HCT116 (cell line): ENCODE data around the gene PRRG1. TPM values are rescaled to one million over a fixed set of nuclear protein-coding genes. Genes with fewer than 3 reads are reported as not detected.

Experiments used
- ATAC-seq: fragments of 200-7000 bp; cut with Tn5 transposase; 2 replicates; pipeline ENCODE4 v1.9.1; 2020; ENCODE audit warnings: mild to moderate bottlenecking, moderate library complexity
- BruUV-seq: library from RNA; stranded (reverse); fragments of 400-500 nt; replicated peaks from 2 replicates; lab custom pipeline; 2021; lab: Mats Ljungman, UMichigan
- CTCF ChIA-PET: fragments of 300-600 bp; sonication (Branson Sonifier 250); formaldehyde crosslinking; loops from one replicate; lab custom pipeline; 2021; ENCODE audit warnings: antibody characterized with exemption; lab: Charles Lee
- POLR2A ChIA-PET: fragments of 300-600, 350-600 bp; sonication (Branson Sonifier 250); formaldehyde crosslinking; loops from one replicate; lab custom pipeline; 2021; ENCODE audit warnings: antibody characterized with exemption; lab: Charles Lee
- RAD21 ChIA-PET, 2 experiments: fragments of 300-600 bp; sonication (Branson Sonifier 250); formaldehyde crosslinking; loops; one replicate each; lab custom pipeline; 2023; ENCODE audit warnings: low total read pairs in 2 of 2; ENCODE audit not compliant: uncharacterized antibody in 2 of 2, unreplicated experiment in 2 of 2, low non-redundant PET in 1 of 2; lab: Charles Lee
- DNase-seq: peaks from one replicate; pipeline ENCODE4 v3.0.0-alpha.2; 2010; ENCODE audit warnings: low read depth, low spot score
- H2AFZ ChIP-seq: fragments of 200-600 bp; shearing (Covaris generic), sonication (generic); 2 replicates; pipeline ENCODE4 v1.6.1; 2017; ENCODE audit warnings: low read depth, mixed run types, mixed read lengths, antibody characterized with exemption, low read length; ENCODE audit not compliant: poor library complexity, severe bottlenecking
- H3K27ac ChIP-seq: 2 replicates; pipeline ENCODE4 v1.5.1; 2012; ENCODE audit warnings: low read depth, low read length
- H3K27me3 ChIP-seq: fragments of 200-600 bp; sonication (generic); 2 replicates; pipeline ENCODE4 v1.6.1; 2016; ENCODE audit warnings: mixed run types, low read length, mixed read lengths; ENCODE audit not compliant: insufficient read depth
- H3K36me3 ChIP-seq, 2 experiments: fragments of 200-500 bp in 1 of 2; fragments of 200-600 bp in 1 of 2; sonication (Bioruptor generic) in 1 of 2; sonication (generic) in 1 of 2; 2 replicates each; pipeline versions ENCODE4 v1.5.1 to v1.6.1; 2014 to 2016; ENCODE audit warnings: low read length in 2 of 2, inconsistent platforms in 1 of 2, mixed read lengths in 1 of 2, mixed run types in 1 of 2; ENCODE audit not compliant: insufficient read depth in 2 of 2, control insufficient read depth in 1 of 2
- H3K4me1 ChIP-seq, 2 experiments: fragments of 200-600 bp in 1 of 2; sonication (generic) in 1 of 2; 2 replicates each; pipeline versions ENCODE4 v1.5.1 to v1.6.1; 2012 to 2017; ENCODE audit warnings: low read length in 2 of 2, inconsistent platforms in 1 of 2, mild to moderate bottlenecking in 1 of 2, mixed read lengths in 1 of 2, mixed run types in 1 of 2, moderate library complexity in 1 of 2; ENCODE audit not compliant: insufficient read depth in 2 of 2, control insufficient read depth in 1 of 2
- H3K4me2 ChIP-seq: fragments of 200-600 bp; sonication (generic); 2 replicates; pipeline ENCODE4 v1.6.1; 2017; ENCODE audit warnings: mixed run types, low read length, mixed read lengths
- H3K4me3 ChIP-seq, 2 experiments: fragments of 200-600 bp in 1 of 2; sonication (generic) in 1 of 2; replicated peaks in 1 of 2; 2 replicates each; pipeline ENCODE4 v1.5.1; 2011 to 2016; ENCODE audit warnings: low read length in 2 of 2, control low read depth in 1 of 2, low read depth in 1 of 2, mild to moderate bottlenecking in 1 of 2, mixed read lengths in 1 of 2, mixed run types in 1 of 2
- H3K79me2 ChIP-seq: fragments of 200-600 bp; sonication (generic); 2 replicates; pipeline ENCODE4 v1.6.1; 2017; ENCODE audit warnings: mild to moderate bottlenecking, mixed run types, low read length, moderate library complexity, mixed read lengths; ENCODE audit not compliant: insufficient read depth
- H3K9ac ChIP-seq: fragments of 200-600 bp; sonication (generic); 2 replicates; pipeline ENCODE4 v1.6.1; 2016; ENCODE audit warnings: low read length, mixed read lengths
- H3K9me2 ChIP-seq: fragments of 200-600 bp; sonication (generic), shearing (Covaris generic); 2 replicates; pipeline ENCODE4 v1.6.1; 2017; ENCODE audit warnings: mixed run types, mild to moderate bottlenecking, moderate library complexity; ENCODE audit not compliant: insufficient read depth
- H3K9me3 ChIP-seq, 2 experiments: fragments of 200-500 bp in 1 of 2; fragments of 200-600 bp in 1 of 2; sonication (Bioruptor generic) in 1 of 2; sonication (generic) in 1 of 2; 2 replicates each; pipeline ENCODE4 v1.6.1; 2014 to 2017; ENCODE audit warnings: low read length in 2 of 2, mixed read lengths in 2 of 2, inconsistent platforms in 1 of 2, low read depth in 1 of 2, mild to moderate bottlenecking in 1 of 2, mixed run types in 1 of 2, moderate library complexity in 1 of 2; ENCODE audit not compliant: control insufficient read depth in 1 of 2, insufficient read depth in 1 of 2
- H4K20me1 ChIP-seq: fragments of 200-600 bp; sonication (generic), shearing (Covaris generic); 2 replicates; pipeline ENCODE4 v1.6.1; 2017; ENCODE audit warnings: mixed run types, mild to moderate bottlenecking, moderate library complexity; ENCODE audit not compliant: insufficient read depth
- CBX3 ChIP-seq: IDR thresholded peaks from 2 replicates; pipeline ENCODE4 v1.6.1; 2012; ENCODE audit warnings: low read depth
- CEBPB ChIP-seq: IDR thresholded peaks from 2 replicates; pipeline ENCODE4 v1.6.1; 2012; ENCODE audit warnings: low read depth
- EGR1 ChIP-seq: IDR thresholded peaks from 2 replicates; pipeline ENCODE4 v1.6.1; 2012; ENCODE audit warnings: low read depth
- ELF1 ChIP-seq: IDR thresholded peaks from 2 replicates; pipeline ENCODE4 v1.6.1; 2012; ENCODE audit warnings: low read depth, borderline replicate concordance
- FOSL1 ChIP-seq: IDR thresholded peaks from 2 replicates; pipeline ENCODE4 v1.6.1; 2012; ENCODE audit warnings: low read depth
- JUND ChIP-seq: IDR thresholded peaks from 2 replicates; pipeline ENCODE4 v1.6.1; 2012
- POLR2AphosphoS5 ChIP-seq: IDR thresholded peaks from 2 replicates; pipeline ENCODE4 v1.6.1; 2011; ENCODE audit warnings: mild to moderate bottlenecking, low read depth, low read length, moderate library complexity
- SIN3A ChIP-seq: IDR thresholded peaks from 2 replicates; pipeline ENCODE4 v1.6.1; 2012; ENCODE audit warnings: low read depth
- SP1 ChIP-seq: IDR thresholded peaks from 2 replicates; pipeline ENCODE4 v1.6.1; 2012; ENCODE audit warnings: low read depth
- YY1 ChIP-seq: IDR thresholded peaks from 2 replicates; pipeline ENCODE4 v1.6.1; 2011; ENCODE audit warnings: low read length, low read depth, moderate library complexity, mild to moderate bottlenecking; ENCODE audit not compliant: insufficient replicate concordance; ENCODE audit errors: extremely low read depth
- ZFX ChIP-seq: fragments of 450-650 bp; IDR thresholded peaks from 2 replicates; pipeline ENCODE4 v1.6.1; 2017
- ZNF274 ChIP-seq: fragments of 200-500 bp; sonication (Bioruptor generic); IDR thresholded peaks from 2 replicates; pipeline ENCODE4 v1.6.1; 2014; ENCODE audit warnings: mild to moderate bottlenecking, low read depth, low read length, inconsistent platforms
- intact Hi-C: fragments of 100-400 bp; cut with micrococcal nuclease; formaldehyde crosslinking; loops from 2 replicates; pipeline ENCODE4 v1.10.0; 2022
- total RNA-seq: library from RNA; stranded (reverse); gene quantifications from one replicate; pipeline ENCODE4 v1.2.1, GENCODE V29; 2021; ENCODE audit not compliant: unreplicated experiment
- TF ChIP-seq, protein P1 (sequence below): IDR thresholded peaks from 2 replicates; pipeline ENCODE4 v1.6.1; 2012
- TF ChIP-seq, protein P2 (sequence below), 3 experiments: fragments of 200-600 bp in 1 of 3; sonication (generic) in 1 of 3; IDR thresholded peaks in 2 of 3; conservative IDR thresholded peaks in 1 of 3; 2 replicates each; pipeline ENCODE4 v1.5.1; 2012 to 2017; ENCODE audit warnings: low read depth in 2 of 3, low read length in 2 of 3, antibody characterized with exemption in 1 of 3, borderline replicate concordance in 1 of 3, control low read depth in 1 of 3, mild to moderate bottlenecking in 1 of 3, mixed read lengths in 1 of 3, mixed run types in 1 of 3, moderate library complexity in 1 of 3; ENCODE audit not compliant: insufficient read depth in 1 of 3
- TF ChIP-seq, protein P3 (sequence below): IDR thresholded peaks from 2 replicates; pipeline ENCODE4 v1.6.1; 2012; ENCODE audit warnings: low read depth

Gene PRRG1
- total RNA-seq, 1 experiment from 2014 or later: 16.0 TPM

DNA sequence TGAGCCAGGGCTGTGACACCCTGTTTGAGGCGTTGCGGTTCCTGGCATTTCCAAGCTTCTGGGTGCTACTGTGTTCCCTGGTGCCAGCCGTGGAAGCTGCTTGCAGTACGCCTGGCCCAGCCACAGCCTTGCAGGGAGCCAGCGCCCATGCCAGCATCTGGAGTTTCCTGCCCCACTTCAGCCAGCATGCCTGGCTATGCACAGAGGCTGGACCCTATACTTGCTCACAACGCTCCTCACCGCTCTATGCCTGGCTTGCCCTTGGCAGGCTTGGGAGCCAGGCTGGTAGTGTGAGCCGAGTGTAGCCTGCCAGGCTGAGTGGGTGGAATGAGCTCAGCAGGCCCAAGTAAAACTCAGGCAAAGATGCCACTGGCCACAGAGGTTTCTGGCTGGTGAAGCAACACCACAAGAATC lies 22.4 kb downstream of the PRRG1 start:
- ATAC-seq (no peak), DNase-seq (no peak)
- H4K20me1 ChIP-seq: 0 out of 2 replicates have a peak, but pooled peaks cover 6% of the 10 kb centered on the region
- no TSS peak for BruUV-seq
- no peak overlapping the region for H3K4me2 ChIP-seq
- CTCF ChIA-PET: no interaction called here
- H3K79me2 ChIP-seq: peaks cover 78% of the 10 kb centered on the region
- intact Hi-C loops: no loop called here
- TF ChIP-seq, protein P1, sequence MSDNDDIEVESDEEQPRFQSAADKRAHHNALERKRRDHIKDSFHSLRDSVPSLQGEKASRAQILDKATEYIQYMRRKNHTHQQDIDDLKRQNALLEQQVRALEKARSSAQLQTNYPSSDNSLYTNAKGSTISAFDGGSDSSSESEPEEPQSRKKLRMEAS: no peak
- TF ChIP-seq SP1 (no peak), POLR2AphosphoS5 (no peak), SIN3A (no peak), YY1 (no peak), ELF1 (no peak)
- no peak overlapping the region for H2AFZ ChIP-seq
- no peaks in the 10 kb centered on the region for H3K9me3 ChIP-seq
- no peaks in the 10 kb centered on the region for H3K9me2 ChIP-seq
- H3K4me3 ChIP-seq: no peak overlapping the region
- H3K4me1 ChIP-seq: no peaks in the 10 kb centered on the region
- H3K36me3 ChIP-seq: no peaks in the 10 kb centered on the region
- POLR2A ChIA-PET: no interaction called here
- H3K9ac ChIP-seq: no peak overlapping the region
- no peak overlapping the region for H3K27ac ChIP-seq
- no peaks in the 10 kb centered on the region for H3K27me3 ChIP-seq
- RAD21 ChIA-PET: no interaction called here

DNA sequence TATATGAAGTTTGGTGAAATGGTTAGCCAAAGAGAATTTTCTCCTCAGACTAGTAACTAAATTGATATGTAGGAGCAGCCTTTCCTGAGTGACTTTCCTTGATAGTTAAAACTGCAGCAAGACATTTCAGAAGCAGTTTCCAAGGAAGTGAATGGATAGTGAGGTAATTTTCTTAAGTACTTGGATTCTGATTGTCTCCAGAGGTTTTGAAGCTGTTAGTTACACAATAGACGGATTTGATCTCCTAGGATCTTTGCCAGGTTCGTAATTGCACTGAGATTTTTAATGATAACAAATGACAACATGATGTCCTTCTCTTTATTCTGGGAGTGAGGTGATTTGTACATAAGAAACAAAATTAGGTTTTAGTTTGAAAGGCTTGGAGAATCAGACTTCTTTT lies 29.2 kb downstream of the PRRG1 start:
- Histone ChIP-seq H4K20me1 (0 out of 2 replicates have a peak, but pooled peaks cover 12% of the 10 kb centered on the region), H3K36me3 (no peaks in the 10 kb centered on the region), H3K27me3 (no peaks in the 10 kb centered on the region), H3K9ac (no peak overlapping the region), H3K4me1 (peaks cover 16 to 22% of the 10 kb centered on the region in 2 experiments), H3K4me2 (no peak overlapping the region), H2AFZ (no peak overlapping the region), H3K27ac (no peak overlapping the region), H3K9me3 (no peaks in the 10 kb centered on the region), H3K79me2 (peaks cover 88% of the 10 kb centered on the region), H3K9me2 (no peaks in the 10 kb centered on the region), H3K4me3 (no peak overlapping the region)
- no TSS peak for BruUV-seq
- no peak for TF ChIP-seq CEBPB
- TF ChIP-seq, protein P2, sequence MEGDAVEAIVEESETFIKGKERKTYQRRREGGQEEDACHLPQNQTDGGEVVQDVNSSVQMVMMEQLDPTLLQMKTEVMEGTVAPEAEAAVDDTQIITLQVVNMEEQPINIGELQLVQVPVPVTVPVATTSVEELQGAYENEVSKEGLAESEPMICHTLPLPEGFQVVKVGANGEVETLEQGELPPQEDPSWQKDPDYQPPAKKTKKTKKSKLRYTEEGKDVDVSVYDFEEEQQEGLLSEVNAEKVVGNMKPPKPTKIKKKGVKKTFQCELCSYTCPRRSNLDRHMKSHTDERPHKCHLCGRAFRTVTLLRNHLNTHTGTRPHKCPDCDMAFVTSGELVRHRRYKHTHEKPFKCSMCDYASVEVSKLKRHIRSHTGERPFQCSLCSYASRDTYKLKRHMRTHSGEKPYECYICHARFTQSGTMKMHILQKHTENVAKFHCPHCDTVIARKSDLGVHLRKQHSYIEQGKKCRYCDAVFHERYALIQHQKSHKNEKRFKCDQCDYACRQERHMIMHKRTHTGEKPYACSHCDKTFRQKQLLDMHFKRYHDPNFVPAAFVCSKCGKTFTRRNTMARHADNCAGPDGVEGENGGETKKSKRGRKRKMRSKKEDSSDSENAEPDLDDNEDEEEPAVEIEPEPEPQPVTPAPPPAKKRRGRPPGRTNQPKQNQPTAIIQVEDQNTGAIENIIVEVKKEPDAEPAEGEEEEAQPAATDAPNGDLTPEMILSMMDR (IDR thresholded peaks at IDR 0.05 in 2 of 3, conservative IDR thresholded peaks at IDR 0.05 in 1 of 3; ENCODE audit: borderline replicate concordance in 1 of 3, insufficient read depth in 1 of 3, low read depth in 2 of 3, low read length in 2 of 3): no peak
- no peak for TF ChIP-seq CBX3
- no peak for TF ChIP-seq SP1
- TF ChIP-seq ZNF274: no peak
- TF ChIP-seq, protein P1: no peak
- TF ChIP-seq FOSL1: no peak
- no peak for TF ChIP-seq YY1
- no peak for TF ChIP-seq EGR1
- no peak for TF ChIP-seq JUND
- TF ChIP-seq, protein P3, sequence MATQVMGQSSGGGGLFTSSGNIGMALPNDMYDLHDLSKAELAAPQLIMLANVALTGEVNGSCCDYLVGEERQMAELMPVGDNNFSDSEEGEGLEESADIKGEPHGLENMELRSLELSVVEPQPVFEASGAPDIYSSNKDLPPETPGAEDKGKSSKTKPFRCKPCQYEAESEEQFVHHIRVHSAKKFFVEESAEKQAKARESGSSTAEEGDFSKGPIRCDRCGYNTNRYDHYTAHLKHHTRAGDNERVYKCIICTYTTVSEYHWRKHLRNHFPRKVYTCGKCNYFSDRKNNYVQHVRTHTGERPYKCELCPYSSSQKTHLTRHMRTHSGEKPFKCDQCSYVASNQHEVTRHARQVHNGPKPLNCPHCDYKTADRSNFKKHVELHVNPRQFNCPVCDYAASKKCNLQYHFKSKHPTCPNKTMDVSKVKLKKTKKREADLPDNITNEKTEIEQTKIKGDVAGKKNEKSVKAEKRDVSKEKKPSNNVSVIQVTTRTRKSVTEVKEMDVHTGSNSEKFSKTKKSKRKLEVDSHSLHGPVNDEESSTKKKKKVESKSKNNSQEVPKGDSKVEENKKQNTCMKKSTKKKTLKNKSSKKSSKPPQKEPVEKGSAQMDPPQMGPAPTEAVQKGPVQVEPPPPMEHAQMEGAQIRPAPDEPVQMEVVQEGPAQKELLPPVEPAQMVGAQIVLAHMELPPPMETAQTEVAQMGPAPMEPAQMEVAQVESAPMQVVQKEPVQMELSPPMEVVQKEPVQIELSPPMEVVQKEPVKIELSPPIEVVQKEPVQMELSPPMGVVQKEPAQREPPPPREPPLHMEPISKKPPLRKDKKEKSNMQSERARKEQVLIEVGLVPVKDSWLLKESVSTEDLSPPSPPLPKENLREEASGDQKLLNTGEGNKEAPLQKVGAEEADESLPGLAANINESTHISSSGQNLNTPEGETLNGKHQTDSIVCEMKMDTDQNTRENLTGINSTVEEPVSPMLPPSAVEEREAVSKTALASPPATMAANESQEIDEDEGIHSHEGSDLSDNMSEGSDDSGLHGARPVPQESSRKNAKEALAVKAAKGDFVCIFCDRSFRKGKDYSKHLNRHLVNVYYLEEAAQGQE: no peak
- TF ChIP-seq SIN3A: no peak
- no peak for TF ChIP-seq ZFX
- ChIA-PET RAD21 (no interaction called here), CTCF (no interaction called here), POLR2A (no interaction called here)
- ATAC-seq: no peak
- DNase-seq: no peak
- intact Hi-C loops: no loop called here
